Endothelial cell of umbilical vein (primary cell): Measurements from ENCODE around the gene FAM168B. TPM values are rescaled to one million over a fixed set of nuclear protein-coding genes. Genes with fewer than 3 reads are reported as not detected.

Experiments used
- BruUV-seq: library from RNA; stranded (reverse); fragments of 400-500 nt; replicated peaks from 2 replicates; lab custom pipeline; 2021; lab: Mats Ljungman, UMichigan
- CTCF ChIA-PET: fragments of 300-600, 350-600 bp; sonication (Branson Sonifier 250); formaldehyde crosslinking; loops from one replicate; lab custom pipeline; 2021; ENCODE audit warnings: antibody characterized with exemption, inconsistent platforms; lab: Charles Lee
- POLR2A ChIA-PET: fragments of 300-600, 350-600 bp; sonication (Branson Sonifier 250); formaldehyde crosslinking; loops from one replicate; lab custom pipeline; 2021; ENCODE audit warnings: antibody characterized with exemption, inconsistent platforms; lab: Charles Lee
- DNase-seq: peaks from one replicate; pipeline ENCODE4 v3.0.0-alpha.2; 2011; ENCODE audit warnings: low read depth, low spot score
- FAIRE-seq: peaks from 2 replicates; lab custom pipeline; 2011; peaks lifted over from hg19 to GRCh38; lab: Jason Lieb, UNC
- H2AFZ ChIP-seq: 2 replicates; pipeline ENCODE4 v1.6.0; 2012; ENCODE audit warnings: low read depth, low read length, control low read depth, inconsistent platforms
- H3K27ac ChIP-seq: 2 replicates; pipeline ENCODE4 v1.5.1; 2011; ENCODE audit warnings: low read depth, mild to moderate bottlenecking, control low read depth, low read length, moderate library complexity; ENCODE audit not compliant: insufficient read depth
- H3K27me3 ChIP-seq, 2 experiments: 2 replicates each; pipeline versions ENCODE4 v1.6.0 to v1.6.1; 2011; ENCODE audit warnings: low read length in 2 of 2, mixed read lengths in 1 of 2; ENCODE audit not compliant: control insufficient read depth in 2 of 2, insufficient read depth in 2 of 2
- H3K36me3 ChIP-seq, 2 experiments: 2 replicates in 1 of 2; 3 replicates in 1 of 2; pipeline ENCODE4 v1.5.1; 2011; ENCODE audit warnings: low read length in 2 of 2, mild to moderate bottlenecking in 1 of 2, moderate library complexity in 1 of 2; ENCODE audit not compliant: control insufficient read depth in 2 of 2, insufficient read depth in 2 of 2; ENCODE audit errors: extremely low read depth in 1 of 2
- H3K4me1 ChIP-seq: 3 replicates; pipeline ENCODE4 v1.5.1; 2011; ENCODE audit warnings: mild to moderate bottlenecking, low read length; ENCODE audit not compliant: control insufficient read depth, insufficient read depth; ENCODE audit errors: extremely low read depth
- H3K4me2 ChIP-seq: 2 replicates; pipeline ENCODE4 v1.6.1; 2011; ENCODE audit warnings: low read length, control low read depth, mixed read lengths; ENCODE audit not compliant: insufficient read depth
- H3K4me3 ChIP-seq, 3 experiments: fragments of 200-600 bp in 1 of 3; sonication (generic), shearing (Covaris generic) in 1 of 3; replicated peaks in 1 of 3; 2 replicates each; pipeline ENCODE4 v1.5.1; 2011 to 2016; ENCODE audit warnings: control low read depth in 3 of 3, low read length in 3 of 3, mild to moderate bottlenecking in 2 of 3, inconsistent platforms in 1 of 3, low read depth in 1 of 3, moderate library complexity in 1 of 3; ENCODE audit not compliant: insufficient read depth in 1 of 3
- H3K79me2 ChIP-seq: 2 replicates; pipeline ENCODE4 v1.6.0; 2012; ENCODE audit warnings: low read length, inconsistent platforms; ENCODE audit not compliant: control insufficient read depth, insufficient read depth
- H3K9ac ChIP-seq: replicated peaks from 2 replicates; pipeline ENCODE3; 2011; ENCODE audit warnings: low read length, control low read depth; ENCODE audit not compliant: insufficient read depth; ENCODE audit errors: extremely low read depth
- H3K9me1 ChIP-seq: replicated peaks from 3 replicates; pipeline ENCODE4 v1.6.0; 2011; ENCODE audit warnings: mild to moderate bottlenecking, low read length; ENCODE audit not compliant: control insufficient read depth, insufficient read depth; ENCODE audit errors: extremely low read depth
- H3K9me3 ChIP-seq: replicated peaks from 2 replicates; pipeline ENCODE4 v1.5.1; 2012; ENCODE audit warnings: low read length, inconsistent platforms; ENCODE audit not compliant: control insufficient read depth, insufficient read depth
- H4K20me1 ChIP-seq: replicated peaks from 2 replicates; pipeline ENCODE3; 2011; ENCODE audit warnings: mild to moderate bottlenecking, low read length; ENCODE audit not compliant: control insufficient read depth, insufficient read depth; ENCODE audit errors: extremely low read depth
- EZH2 ChIP-seq: IDR thresholded peaks from 2 replicates; pipeline ENCODE4 v1.6.1; 2012; ENCODE audit warnings: borderline replicate concordance, low read depth, mild to moderate bottlenecking, moderate library complexity, low read length, inconsistent platforms; ENCODE audit not compliant: severe bottlenecking
- FOS ChIP-seq: IDR thresholded peaks from 2 replicates; pipeline ENCODE4 v1.6.1; 2011; ENCODE audit warnings: mild to moderate bottlenecking, low read length, moderate library complexity, borderline replicate concordance; ENCODE audit not compliant: insufficient read depth
- GATA2 ChIP-seq: IDR thresholded peaks from 2 replicates; pipeline ENCODE4 v1.7.0; 2011; ENCODE audit warnings: low read depth, mild to moderate bottlenecking, moderate library complexity, mixed read lengths, low read length; ENCODE audit not compliant: insufficient read length, insufficient read depth
- JUN ChIP-seq: IDR thresholded peaks from 2 replicates; pipeline ENCODE4 v1.6.1; 2011; ENCODE audit warnings: borderline replicate concordance, low read depth; ENCODE audit not compliant: insufficient read length, insufficient read depth
- MAX ChIP-seq: IDR thresholded peaks from 2 replicates; pipeline ENCODE4 v1.6.1; 2011; ENCODE audit not compliant: insufficient read depth, insufficient read length
- MYC ChIP-seq: IDR thresholded peaks from one replicate; pipeline ENCODE4 v1.6.1; 2011; ENCODE audit warnings: mild to moderate bottlenecking, low read depth, low read length
- POLR2A ChIP-seq: IDR thresholded peaks from 2 replicates; pipeline ENCODE4 v1.6.1; 2012; ENCODE audit warnings: low read depth, mild to moderate bottlenecking, control low read depth, low read length
- POLR2AphosphoS5 ChIP-seq: IDR thresholded peaks from 2 replicates; pipeline ENCODE4 v1.6.1; 2012; ENCODE audit warnings: low read depth, mild to moderate bottlenecking, control low read depth, low read length, moderate library complexity; ENCODE audit not compliant: insufficient read depth
- dilution Hi-C: fragments of 300-500 bp; cut with MboI; formaldehyde crosslinking; loops from one replicate; pipeline ENCODE4 v1.15.0; 2019; ENCODE audit warnings: low sequenced_read_pairs; ENCODE audit not compliant: extremely low pct_ligation_motif_present
- intact Hi-C: fragments of 100-400 bp; cut with micrococcal nuclease; formaldehyde crosslinking; loops from one replicate; pipeline ENCODE4 v1.10.0; 2022
- polyA plus RNA-seq, 4 experiments: library from polyadenylated mRNA; depleted of rRNA in 3 of 4; stranded (reverse) in 3 of 4; unstranded in 1 of 4; fragments of >200 nt; gene quantifications; 2 replicates each; pipeline versions ENCODE4 v1.2.1 to v1.2.3, GENCODE V29; 2011 to 2012; ENCODE audit warnings: missing spikeins in 1 of 4
- total RNA-seq: library from RNA; stranded (reverse); gene quantifications from 2 replicates; pipeline ENCODE4 v1.2.3, GENCODE V29; 2021
- TF ChIP-seq, protein P1 (sequence below), 2 donors: IDR thresholded peaks; 1 replicate in 1 of 2; 2 replicates in 1 of 2; pipeline ENCODE4 v1.5.1; 2011; ENCODE audit warnings: low read length in 2 of 2, mild to moderate bottlenecking in 2 of 2, moderate library complexity in 2 of 2, control low read depth in 1 of 2, inconsistent platforms in 1 of 2, low read depth in 1 of 2; ENCODE audit not compliant: insufficient read depth in 1 of 2; ENCODE audit errors: extremely low read depth in 1 of 2

Gene FAM168B
- total and polyA plus RNA-seq, 2 donors (not counting 3 experiments of a cell fraction or from before 2014, with no cell fraction given): 109 to 183 TPM

- CTCF ChIA-PET: no interaction called here
- H3K27ac ChIP-seq: no peak overlapping the region
- TF ChIP-seq POLR2A: no peak
- no peak for TF ChIP-seq MYC
- no peak for TF ChIP-seq FOS
- TF ChIP-seq JUN: no peak
- no peak for TF ChIP-seq MAX
- no peak for TF ChIP-seq GATA2
- TF ChIP-seq EZH2: no peak
- no peak for TF ChIP-seq POLR2AphosphoS5
- TF ChIP-seq, protein P1, sequence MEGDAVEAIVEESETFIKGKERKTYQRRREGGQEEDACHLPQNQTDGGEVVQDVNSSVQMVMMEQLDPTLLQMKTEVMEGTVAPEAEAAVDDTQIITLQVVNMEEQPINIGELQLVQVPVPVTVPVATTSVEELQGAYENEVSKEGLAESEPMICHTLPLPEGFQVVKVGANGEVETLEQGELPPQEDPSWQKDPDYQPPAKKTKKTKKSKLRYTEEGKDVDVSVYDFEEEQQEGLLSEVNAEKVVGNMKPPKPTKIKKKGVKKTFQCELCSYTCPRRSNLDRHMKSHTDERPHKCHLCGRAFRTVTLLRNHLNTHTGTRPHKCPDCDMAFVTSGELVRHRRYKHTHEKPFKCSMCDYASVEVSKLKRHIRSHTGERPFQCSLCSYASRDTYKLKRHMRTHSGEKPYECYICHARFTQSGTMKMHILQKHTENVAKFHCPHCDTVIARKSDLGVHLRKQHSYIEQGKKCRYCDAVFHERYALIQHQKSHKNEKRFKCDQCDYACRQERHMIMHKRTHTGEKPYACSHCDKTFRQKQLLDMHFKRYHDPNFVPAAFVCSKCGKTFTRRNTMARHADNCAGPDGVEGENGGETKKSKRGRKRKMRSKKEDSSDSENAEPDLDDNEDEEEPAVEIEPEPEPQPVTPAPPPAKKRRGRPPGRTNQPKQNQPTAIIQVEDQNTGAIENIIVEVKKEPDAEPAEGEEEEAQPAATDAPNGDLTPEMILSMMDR (IDR thresholded peaks at IDR 0.05; ENCODE audit: extremely low read depth in 1 of 2, insufficient read depth in 1 of 2, low read depth in 1 of 2, low read length in 2 of 2): no peak
- intact Hi-C loops (no loop called here), dilution Hi-C loops (no loop called here)
- peaks cover 68% of the 10 kb centered on the region for H3K79me2 ChIP-seq
- no peak for FAIRE-seq
- no peak overlapping the region for H3K4me3 ChIP-seq
- POLR2A ChIA-PET: no interaction called here
- H3K27me3 ChIP-seq: no peaks in the 10 kb centered on the region
- no peak overlapping the region for H2AFZ ChIP-seq
- peaks cover 1% of the 10 kb centered on the region for H3K4me1 ChIP-seq
- no peaks in the 10 kb centered on the region for H3K9me3 ChIP-seq
- H3K36me3 ChIP-seq: peaks cover 26 to 38% of the 10 kb centered on the region in 2 experiments
- DNase-seq: no peak
- H4K20me1 ChIP-seq: peaks cover 12% of the 10 kb centered on the region
- H3K9ac ChIP-seq: no peak overlapping the region
- no peaks in the 10 kb centered on the region for H3K9me1 ChIP-seq
- no peak overlapping the region for H3K4me2 ChIP-seq
- BruUV-seq: no TSS peak
Measured at GRCh38 chr2:131056932-131057287, 36.4 kb downstream of the FAM168B start.
